Measurements from ENCODE around the gene PRRG4.
"Not testable (repeated sequence)": the region's sequence is repeated elsewhere in the genome, so short reads cannot be mapped to it uniquely, and the experiment has no call there.

PRRG4 gene

DNA sequence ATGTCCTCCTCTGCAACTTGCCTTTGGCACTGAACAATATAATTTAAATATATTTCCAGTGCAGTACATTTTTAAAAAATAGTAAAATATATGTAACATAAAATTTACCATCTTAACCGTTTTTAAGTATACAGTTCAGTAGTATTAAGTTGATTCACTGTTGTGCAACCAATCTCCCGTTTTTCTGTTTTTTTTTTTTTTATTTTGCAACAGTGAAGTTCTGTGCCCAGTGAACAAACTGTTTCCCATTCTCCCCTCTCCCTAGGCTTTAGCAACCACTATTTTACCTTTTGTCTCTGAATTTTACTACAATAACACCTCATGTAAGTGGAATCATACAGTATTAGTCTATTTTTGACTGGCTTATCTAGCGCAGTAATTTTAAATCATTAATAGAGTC lies 13.8 kb downstream of the PRRG4 start:
- Mint-ChIP-seq H3K9me3 (no peaks in the 10 kb centered on the region), H3K4me3 (no peak overlapping the region), H3K27ac (no peak overlapping the region), H3K27me3 (peaks cover 7% of the 10 kb centered on the region), H3K4me1 (ENCODE audit: low read depth) (no peaks in the 10 kb centered on the region), H3K36me3 (ENCODE audit: low read depth) (no peaks in the 10 kb centered on the region)
- no peak for DNase-seq

DNA sequence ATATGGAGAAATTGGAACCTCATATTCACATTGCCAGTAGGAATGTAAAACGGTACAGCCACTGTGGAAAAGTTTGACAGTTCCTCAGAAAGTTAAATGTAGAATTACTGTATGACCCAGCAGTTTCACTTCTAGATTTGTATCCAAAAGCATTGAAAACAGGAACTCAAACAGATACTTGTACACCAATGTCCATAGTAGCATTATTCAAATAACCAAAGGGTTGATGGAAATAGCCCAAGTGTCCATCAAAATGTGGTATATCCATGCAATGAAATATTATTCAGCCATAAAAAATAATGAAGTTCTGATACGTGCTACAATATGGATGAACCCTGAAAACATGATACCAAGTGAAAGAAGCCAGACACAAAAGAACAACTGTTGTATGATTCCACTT lies 17.8 kb downstream of the PRRG4 start:
- H3K9me3 Mint-ChIP-seq: no peaks in the 10 kb centered on the region
- H3K4me1 Mint-ChIP-seq (ENCODE audit: low read depth): peaks cover 4% of the 10 kb centered on the region
- H3K27ac Mint-ChIP-seq: no peak overlapping the region
- DNase-seq: no peak
- no peaks in the 10 kb centered on the region for H3K36me3 Mint-ChIP-seq (ENCODE audit: low read depth)
- no peak overlapping the region for H3K4me3 Mint-ChIP-seq
- peaks cover 7% of the 10 kb centered on the region for H3K27me3 Mint-ChIP-seq

DNA sequence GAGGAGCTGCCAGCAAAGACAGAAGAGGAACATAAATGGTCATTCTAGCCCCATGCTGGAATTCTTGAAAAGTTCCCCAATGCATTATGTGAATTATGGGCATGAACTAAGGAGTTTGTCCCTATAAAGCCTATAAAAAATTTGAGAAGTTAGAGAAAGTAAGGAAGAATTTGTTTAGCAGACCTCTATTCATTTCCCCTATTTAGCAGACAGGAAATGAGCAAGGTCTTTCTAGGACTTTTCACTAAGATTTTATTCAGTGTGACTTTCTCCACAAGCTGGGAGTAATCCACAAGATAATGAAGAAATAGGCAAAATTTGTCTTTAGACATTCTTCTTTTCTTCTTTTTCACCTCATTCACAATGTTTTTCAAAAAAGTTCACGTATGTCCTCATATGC lies 20.0 kb downstream of the PRRG4 start:
- Mint-ChIP-seq H3K4me3 (no peak overlapping the region), H3K27ac (no peak overlapping the region), H3K27me3 (peaks cover 7% of the 10 kb centered on the region), H3K36me3 (ENCODE audit: low read depth) (no peaks in the 10 kb centered on the region), H3K9me3 (no peaks in the 10 kb centered on the region), H3K4me1 (ENCODE audit: low read depth) (peaks cover 4% of the 10 kb centered on the region)
- no peak for DNase-seq

DNA sequence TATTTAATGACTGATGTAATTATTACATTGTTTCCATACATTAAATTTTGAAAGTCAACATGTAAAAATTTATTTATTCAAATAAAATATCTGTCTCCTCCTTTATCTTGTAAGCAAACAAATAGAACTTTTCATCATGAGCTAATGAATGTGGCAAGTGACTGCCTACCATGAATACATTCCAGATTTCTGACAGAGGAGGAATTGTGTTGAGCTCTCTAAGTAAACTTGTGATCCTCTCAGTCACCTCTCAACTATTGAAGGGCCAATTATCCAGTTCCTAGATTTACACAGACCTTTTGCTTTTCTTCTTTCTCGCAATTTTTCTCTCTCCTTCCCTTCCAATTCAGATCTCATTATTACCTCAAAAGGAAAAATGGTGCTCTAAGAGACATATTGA lies 21.5 kb downstream of the PRRG4 start:
- H3K4me3 Mint-ChIP-seq: no peak overlapping the region
- DNase-seq: no peak
- H3K36me3 Mint-ChIP-seq (ENCODE audit: low read depth): no peaks in the 10 kb centered on the region
- H3K4me1 Mint-ChIP-seq (ENCODE audit: low read depth): peaks cover 4% of the 10 kb centered on the region
- no peak overlapping the region for H3K27ac Mint-ChIP-seq
- H3K27me3 Mint-ChIP-seq: peaks cover 9% of the 10 kb centered on the region
- no peaks in the 10 kb centered on the region for H3K9me3 Mint-ChIP-seq

DNA sequence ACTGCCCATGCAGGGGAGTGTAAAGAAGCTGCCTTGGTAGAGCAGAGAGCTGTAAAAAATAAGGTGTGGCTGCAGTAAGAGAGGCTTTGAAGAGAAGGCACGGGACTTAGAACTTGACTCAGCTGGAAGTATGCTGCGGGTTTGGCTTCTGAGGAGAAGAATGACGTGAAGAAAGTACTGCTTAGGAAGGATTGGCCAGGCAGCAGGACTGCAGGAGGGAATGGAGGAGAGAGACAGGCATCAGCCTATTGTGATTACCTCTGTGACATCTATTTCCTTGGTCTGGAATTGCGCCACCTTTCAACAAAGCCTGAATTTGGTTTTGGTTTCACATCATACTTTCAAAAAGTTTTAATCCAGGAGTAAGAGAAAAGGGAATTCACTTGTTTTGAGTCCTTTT lies 22.5 kb downstream of the PRRG4 start:
- DNase-seq: no peak
- Mint-ChIP-seq H3K36me3 (ENCODE audit: low read depth) (no peaks in the 10 kb centered on the region), H3K4me1 (ENCODE audit: low read depth) (peaks cover 4% of the 10 kb centered on the region), H3K27me3 (peaks cover 10% of the 10 kb centered on the region), H3K27ac (no peak overlapping the region), H3K9me3 (no peaks in the 10 kb centered on the region), H3K4me3 (no peak overlapping the region)

DNA sequence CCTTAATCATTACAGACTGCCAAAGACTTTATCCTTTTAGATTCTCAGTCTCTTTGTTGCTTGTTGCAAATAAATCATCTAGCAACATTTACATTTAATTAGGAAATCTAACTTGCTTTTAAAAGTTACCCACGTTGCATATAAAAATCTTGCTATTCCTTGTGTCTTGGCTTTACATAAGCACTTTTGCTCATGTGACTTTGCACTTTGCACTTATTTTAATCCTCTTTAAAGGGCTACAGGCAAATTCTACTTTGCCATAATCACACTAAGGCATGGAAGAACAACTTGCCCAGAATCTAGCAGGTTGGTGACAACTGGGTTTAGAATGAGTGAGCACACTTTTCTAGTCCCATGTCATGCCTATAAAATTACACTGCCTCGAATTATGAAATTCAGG lies 25.9 kb downstream of the PRRG4 start:
- Mint-ChIP-seq H3K27me3 (peaks cover 11% of the 10 kb centered on the region), H3K9me3 (no peaks in the 10 kb centered on the region), H3K36me3 (ENCODE audit: low read depth) (no peaks in the 10 kb centered on the region), H3K4me3 (no peak overlapping the region), H3K27ac (no peak overlapping the region), H3K4me1 (ENCODE audit: low read depth) (no peaks in the 10 kb centered on the region)
- DNase-seq: no peak

DNA sequence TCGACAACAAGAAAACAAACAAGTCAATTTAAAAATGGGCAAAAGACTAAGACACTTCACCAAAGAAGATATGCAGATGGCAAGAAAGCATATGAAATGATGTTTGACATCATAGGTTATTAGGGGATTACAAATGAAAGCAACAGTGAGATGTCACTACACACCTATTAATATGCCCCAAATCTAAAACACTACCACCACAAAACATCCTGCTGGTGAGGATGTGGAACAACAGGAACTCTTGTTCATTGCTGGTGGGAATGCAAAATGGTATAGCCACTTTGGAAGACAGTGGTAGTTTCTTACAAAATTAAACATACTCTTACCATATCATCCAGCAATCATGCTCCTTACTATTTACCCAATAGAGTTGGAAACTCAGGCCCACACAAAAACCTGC lies 29.0 kb downstream of the PRRG4 start:
- H3K27ac Mint-ChIP-seq: no peak overlapping the region
- no peak for DNase-seq
- peaks cover 26% of the 10 kb centered on the region for H3K27me3 Mint-ChIP-seq
- no peaks in the 10 kb centered on the region for H3K9me3 Mint-ChIP-seq
- H3K36me3 Mint-ChIP-seq (ENCODE audit: low read depth): no peaks in the 10 kb centered on the region
- no peaks in the 10 kb centered on the region for H3K4me1 Mint-ChIP-seq (ENCODE audit: low read depth)
- H3K4me3 Mint-ChIP-seq: no peak overlapping the region

DNA sequence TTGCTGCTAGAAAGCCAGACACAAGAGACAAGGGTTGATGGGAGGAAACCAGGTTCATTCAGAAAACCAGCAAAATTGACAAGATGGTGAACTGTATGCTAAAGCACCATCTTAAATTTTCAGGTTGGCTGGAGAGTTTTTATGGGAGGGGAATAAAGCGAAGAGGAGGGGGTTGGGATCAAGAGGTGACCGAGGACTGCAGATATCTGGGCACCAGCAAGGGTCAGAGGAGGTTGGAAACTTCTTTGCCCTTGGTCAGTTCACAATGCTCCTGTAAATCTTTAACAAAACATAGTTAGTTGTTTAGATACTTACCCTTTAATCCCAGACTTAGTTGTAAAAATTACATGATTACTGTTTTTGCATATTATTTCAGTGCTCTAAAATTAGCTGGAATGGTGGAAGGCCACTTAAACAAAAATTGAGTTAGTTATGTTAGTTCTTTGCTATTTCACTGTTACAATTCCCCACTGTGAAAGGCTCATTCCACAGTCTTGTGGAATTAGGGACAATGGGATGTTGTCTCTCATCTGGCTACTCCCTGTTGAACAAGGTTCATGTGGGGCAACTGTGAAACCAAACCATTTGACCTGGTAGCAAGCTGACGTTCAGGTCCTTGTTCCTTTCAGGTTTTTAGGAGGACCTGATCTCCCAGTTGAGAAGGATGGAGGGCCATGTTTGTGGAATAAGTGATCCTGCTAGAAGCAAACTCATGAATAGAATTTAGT lies 32.3 kb downstream of the PRRG4 start:
- no peak overlapping the region for H3K27ac Mint-ChIP-seq
- H3K27me3 Mint-ChIP-seq: peaks cover 31% of the 10 kb centered on the region
- no peaks in the 10 kb centered on the region for H3K4me1 Mint-ChIP-seq (ENCODE audit: low read depth)
- H3K4me3 Mint-ChIP-seq: no peak overlapping the region
- no peaks in the 10 kb centered on the region for H3K9me3 Mint-ChIP-seq
- H3K36me3 Mint-ChIP-seq (ENCODE audit: low read depth): no peaks in the 10 kb centered on the region
- DNase-seq: no peak

DNA sequence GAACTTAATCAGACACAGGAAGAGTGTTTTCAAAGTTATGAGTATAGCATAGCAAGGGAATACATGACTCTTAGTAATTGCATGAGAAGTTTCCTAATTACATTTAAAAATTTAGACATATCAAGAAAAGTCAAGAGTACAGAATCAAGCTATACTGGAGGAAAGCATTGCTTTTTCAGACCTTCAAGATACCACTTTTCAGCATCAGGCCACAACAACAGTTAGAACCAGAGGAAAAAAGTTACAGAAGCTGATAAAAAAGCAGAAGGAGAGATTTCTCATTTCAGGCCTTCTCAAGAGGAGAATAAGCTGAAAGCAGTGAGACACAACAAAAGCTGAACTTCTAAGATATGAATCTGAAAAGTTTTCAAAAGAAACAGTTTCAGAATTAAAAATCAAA lies 34.8 kb downstream of the PRRG4 start:
- DNase-seq: no peak
- H3K4me1 Mint-ChIP-seq (ENCODE audit: low read depth): no peaks in the 10 kb centered on the region
- H3K36me3 Mint-ChIP-seq (ENCODE audit: low read depth): no peaks in the 10 kb centered on the region
- peaks cover 33% of the 10 kb centered on the region for H3K27me3 Mint-ChIP-seq
- H3K27ac Mint-ChIP-seq: no peak overlapping the region
- no peak overlapping the region for H3K4me3 Mint-ChIP-seq
- no peaks in the 10 kb centered on the region for H3K9me3 Mint-ChIP-seq

DNA sequence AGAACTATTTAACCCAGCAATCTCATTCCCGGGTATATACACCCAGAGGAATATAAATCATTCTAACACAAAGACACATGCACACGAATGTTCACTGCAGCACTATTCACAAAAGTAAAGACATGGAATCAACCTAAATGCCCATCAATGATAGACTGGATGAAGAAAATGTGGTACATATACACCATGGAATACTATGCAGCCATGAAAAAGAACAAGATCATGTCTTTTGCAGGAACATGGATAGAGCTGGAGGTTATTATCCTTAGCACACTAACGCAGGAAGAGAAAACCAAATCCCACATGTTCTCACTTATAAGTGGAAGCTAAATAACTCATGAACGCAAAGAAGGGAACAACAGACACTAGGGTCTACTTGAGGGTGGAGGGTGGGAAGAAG lies 39.0 kb downstream of the PRRG4 start:
- not testable (repeated sequence) for H3K4me3 Mint-ChIP-seq; H3K27ac Mint-ChIP-seq; DNase-seq; H3K9me3 Mint-ChIP-seq; H3K4me1 Mint-ChIP-seq (ENCODE audit: low read depth); H3K36me3 Mint-ChIP-seq (ENCODE audit: low read depth)
- H3K27me3 Mint-ChIP-seq: peaks cover 19% of the 10 kb centered on the region

DNA sequence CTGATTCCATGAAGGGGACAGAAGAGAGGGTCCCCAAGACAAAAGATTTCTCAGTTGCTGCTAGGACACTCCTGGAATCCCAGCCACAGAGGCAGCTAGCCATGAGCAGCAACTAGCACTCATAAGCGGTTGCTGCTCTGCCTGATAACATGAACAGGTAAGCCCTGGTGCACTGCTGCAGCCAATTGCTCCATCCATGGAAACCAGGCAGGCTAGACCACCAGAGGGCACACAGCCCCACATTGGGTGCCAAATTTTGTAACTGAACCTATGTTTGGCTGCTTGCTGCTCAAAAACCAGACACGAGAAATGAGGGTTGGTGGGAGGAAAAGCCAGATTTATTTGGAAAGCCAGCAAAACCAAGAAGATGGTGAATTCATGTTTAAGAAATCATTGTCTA lies 40.9 kb downstream of the PRRG4 start:
- Mint-ChIP-seq H3K9me3 (no peaks in the 10 kb centered on the region), H3K4me1 (ENCODE audit: low read depth) (no peaks in the 10 kb centered on the region), H3K27me3 (peaks cover 22% of the 10 kb centered on the region), H3K4me3 (no peak overlapping the region), H3K27ac (no peak overlapping the region), H3K36me3 (ENCODE audit: low read depth) (no peaks in the 10 kb centered on the region)
- DNase-seq: peak; percentile 40

DNA sequence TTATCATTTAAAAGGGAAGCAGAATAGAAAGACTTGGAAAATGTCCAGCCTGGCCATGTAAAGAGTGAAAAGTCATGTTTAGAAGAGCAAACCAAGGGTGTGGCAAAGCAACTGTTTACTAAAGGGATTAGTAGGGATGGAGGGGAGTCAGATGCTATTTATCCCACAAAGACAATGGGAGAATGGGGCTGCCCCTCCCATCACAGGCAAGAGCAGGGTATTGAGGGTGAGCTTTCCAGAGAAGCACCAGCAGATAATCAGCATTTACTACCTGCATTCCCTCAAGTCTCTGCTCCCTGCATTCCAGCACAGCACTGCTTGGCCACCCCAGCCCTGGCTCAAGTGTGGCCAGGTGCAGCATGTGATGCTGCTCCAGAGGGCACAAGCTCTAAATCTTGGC lies 44.4 kb downstream of the PRRG4 start:
- H3K9me3 Mint-ChIP-seq: no peaks in the 10 kb centered on the region

DNA sequence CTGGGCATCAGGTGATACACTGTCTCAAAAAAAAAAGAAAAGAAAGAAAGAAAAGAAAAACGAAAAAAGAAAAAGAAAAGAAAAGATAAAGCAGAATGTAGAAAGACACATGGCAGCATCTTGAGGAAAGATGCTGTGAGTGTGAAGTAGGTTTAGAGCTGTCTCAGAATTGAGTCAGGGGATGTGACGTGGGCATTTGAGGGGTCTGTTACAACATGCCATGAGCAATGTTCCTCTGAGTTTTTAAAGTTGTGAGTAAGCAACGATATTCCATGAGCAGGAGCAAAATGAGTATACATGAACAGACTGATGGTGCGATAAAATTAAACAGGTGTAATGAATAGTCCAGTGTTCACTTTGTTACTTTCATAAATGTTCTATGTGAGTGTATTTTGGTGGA lies 51.6 kb downstream of the PRRG4 start:
- Mint-ChIP-seq H3K36me3 (ENCODE audit: low read depth) (no peaks in the 10 kb centered on the region), H3K27me3 (peaks cover under 1% of the 10 kb centered on the region), H3K4me1 (ENCODE audit: low read depth) (no peaks in the 10 kb centered on the region), H3K27ac (no peak overlapping the region), H3K9me3 (no peaks in the 10 kb centered on the region), H3K4me3 (no peak overlapping the region)
- DNase-seq: no peak

More for the DNA sequence above, 44.4 kb downstream of the PRRG4 start:
- DNase-seq: no peak
- no peaks in the 10 kb centered on the region for H3K4me1 Mint-ChIP-seq (ENCODE audit: low read depth)
- no peak overlapping the region for H3K4me3 Mint-ChIP-seq
- H3K36me3 Mint-ChIP-seq (ENCODE audit: low read depth): no peaks in the 10 kb centered on the region
- no peak overlapping the region for H3K27ac Mint-ChIP-seq
- H3K27me3 Mint-ChIP-seq: peaks cover 7% of the 10 kb centered on the region

DNA sequence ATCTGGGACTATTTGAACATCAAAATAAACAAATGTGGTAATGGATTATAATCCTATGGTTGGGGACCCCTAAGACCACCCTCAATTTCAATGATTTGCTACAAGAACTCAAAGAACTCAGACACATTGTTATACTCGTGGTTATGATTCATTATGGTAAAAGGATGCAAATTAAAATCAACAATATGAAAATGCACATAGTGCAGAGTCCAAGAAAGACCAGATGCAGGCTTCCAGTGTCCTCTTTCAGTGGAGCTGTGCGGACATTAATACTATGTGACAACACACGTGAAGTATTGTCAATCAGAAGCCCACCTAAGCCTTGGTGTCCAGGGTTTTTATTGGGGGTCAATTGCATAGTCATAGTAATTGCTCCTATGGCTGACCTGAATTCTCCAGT lies 53.7 kb downstream of the PRRG4 start:
- Mint-ChIP-seq H3K9me3 (no peaks in the 10 kb centered on the region), H3K27me3 (no peaks in the 10 kb centered on the region), H3K4me3 (no peak overlapping the region), H3K4me1 (ENCODE audit: low read depth) (no peaks in the 10 kb centered on the region), H3K36me3 (ENCODE audit: low read depth) (no peaks in the 10 kb centered on the region), H3K27ac (no peak overlapping the region)
- DNase-seq: no peak

DNA sequence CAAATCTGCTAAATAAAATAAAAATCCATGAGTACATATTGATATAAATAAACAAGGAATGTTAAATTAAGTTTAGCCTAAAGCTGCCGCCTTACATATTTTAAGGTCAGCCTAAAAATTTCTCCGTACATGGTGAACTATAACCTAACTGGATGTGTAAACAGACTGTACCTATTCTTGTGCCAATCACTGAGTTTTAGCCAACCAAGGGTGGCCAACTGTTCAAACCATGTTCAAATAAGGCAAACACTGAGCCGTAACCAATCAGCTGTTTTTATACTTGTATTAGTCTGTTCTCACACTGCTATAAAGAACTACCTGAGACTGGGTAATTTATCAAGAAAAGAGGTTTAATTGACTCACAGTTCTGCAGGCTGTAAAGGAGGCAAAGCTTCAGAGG lies 54.3 kb downstream of the PRRG4 start:
- no peak overlapping the region for H3K27ac Mint-ChIP-seq
- H3K9me3 Mint-ChIP-seq: no peaks in the 10 kb centered on the region

More for the DNA sequence above, 54.3 kb downstream of the PRRG4 start:
- Mint-ChIP-seq H3K27me3 (no peaks in the 10 kb centered on the region), H3K36me3 (ENCODE audit: low read depth) (no peaks in the 10 kb centered on the region), H3K4me3 (no peak overlapping the region), H3K4me1 (ENCODE audit: low read depth) (no peaks in the 10 kb centered on the region)
- no peak for DNase-seq
